CD14-positive monocyte (primary cell): ENCODE data around the gene CCDC66. TPM values are rescaled to one million over a fixed set of nuclear protein-coding genes. Genes with fewer than 3 reads are reported as not detected.

ENCODE experiments used
- DNase-seq, 3 donors: peaks; one replicate each; pipeline ENCODE4 v3.0.0-alpha.2; 2011 to 2022
- H2AFZ ChIP-seq: 2 replicates; pipeline ENCODE4 v1.6.0; 2012; ENCODE audit warnings: mild to moderate bottlenecking, low read depth, low read length, inconsistent platforms; ENCODE audit not compliant: insufficient read depth, poor library complexity, severe bottlenecking
- H3K27ac ChIP-seq, 2 donors: 1 replicate in 1 of 2; 2 replicates in 1 of 2; pipeline ENCODE4 v1.5.1; 2012 to 2013; ENCODE audit warnings: low read length in 2 of 2, control low read depth in 1 of 2, inconsistent platforms in 1 of 2, low read depth in 1 of 2, mild to moderate bottlenecking in 1 of 2
- H3K27me3 ChIP-seq, 2 donors: one replicate each; pipeline versions ENCODE4 v1.6.0 to v1.6.1; 2011 to 2013; ENCODE audit warnings: low read length in 2 of 2; ENCODE audit not compliant: control insufficient read depth in 2 of 2, insufficient read depth in 2 of 2
- H3K36me3 ChIP-seq, 2 donors: replicated peaks in 1 of 2; 1 replicate in 1 of 2; 2 replicates in 1 of 2; pipeline versions ENCODE4 v1.5.1 to v1.6.1; 2012 to 2013; ENCODE audit warnings: low read length in 2 of 2, control low read depth in 1 of 2, inconsistent platforms in 1 of 2, mild to moderate bottlenecking in 1 of 2; ENCODE audit not compliant: insufficient read depth in 2 of 2, control insufficient read depth in 1 of 2
- H3K4me1 ChIP-seq, 2 donors: 1 replicate in 1 of 2; 2 replicates in 1 of 2; pipeline versions ENCODE4 v1.5.1 to v1.6.1; 2012 to 2013; ENCODE audit warnings: low read length in 2 of 2, control low read depth in 1 of 2, inconsistent platforms in 1 of 2, mild to moderate bottlenecking in 1 of 2, moderate library complexity in 1 of 2; ENCODE audit not compliant: insufficient read depth in 2 of 2, control insufficient read depth in 1 of 2
- H3K4me2 ChIP-seq: replicated peaks from 2 replicates; pipeline ENCODE3; 2012; ENCODE audit warnings: low read length, moderate library complexity, mild to moderate bottlenecking; ENCODE audit not compliant: poor library complexity, severe bottlenecking; ENCODE audit errors: extremely low read depth
- H3K4me3 ChIP-seq, 3 experiments: fragments of 200-600 bp in 1 of 3; sonication (generic) in 1 of 3; replicated peaks in 1 of 3; 1 replicate in 2 of 3; 2 replicates in 1 of 3; pipeline ENCODE4 v1.5.1; 2011 to 2013; ENCODE audit warnings: low read length in 3 of 3, mild to moderate bottlenecking in 3 of 3, control low read depth in 2 of 3, low read depth in 2 of 3, inconsistent platforms in 1 of 3, moderate library complexity in 1 of 3
- H3K79me2 ChIP-seq: 2 replicates; pipeline ENCODE4 v1.6.0; 2012; ENCODE audit warnings: mild to moderate bottlenecking, control low read depth, inconsistent platforms, low read length, moderate library complexity; ENCODE audit not compliant: insufficient read depth
- H3K9ac ChIP-seq: 2 replicates; pipeline ENCODE4 v1.6.0; 2017; ENCODE audit warnings: low read length, mild to moderate bottlenecking; ENCODE audit not compliant: insufficient read depth, poor library complexity, severe bottlenecking
- H3K9me3 ChIP-seq, 2 donors: replicated peaks in 1 of 2; 1 replicate in 1 of 2; 2 replicates in 1 of 2; pipeline versions ENCODE4 v1.5.1 to v1.6.1; 2012 to 2013; ENCODE audit warnings: low read length in 2 of 2, control low read depth in 1 of 2; ENCODE audit not compliant: control insufficient read depth in 1 of 2, insufficient read depth in 1 of 2
- H4K20me1 ChIP-seq: 2 replicates; pipeline ENCODE4 v1.6.0; 2012; ENCODE audit warnings: mild to moderate bottlenecking, low read length, control low read depth, moderate library complexity; ENCODE audit not compliant: insufficient read depth
- H3K27ac Mint-ChIP-seq, 7 donors: one replicate each; pipeline ENCODE4 v1.8.0; 2020; ENCODE audit warnings: mild to moderate bottlenecking in 7 of 7, mixed read lengths in 7 of 7, moderate library complexity in 6 of 7, inconsistent platforms in 2 of 7
- H3K27me3 Mint-ChIP-seq, 3 donors: one replicate each; pipeline ENCODE4 v1.8.0; 2021 to 2022; ENCODE audit warnings: low read depth in 3 of 3, mild to moderate bottlenecking in 3 of 3, mixed read lengths in 3 of 3, moderate library complexity in 3 of 3, inconsistent platforms in 1 of 3
- H3K36me3 Mint-ChIP-seq, 2 donors: one replicate each; pipeline ENCODE4 v1.8.0; 2020; ENCODE audit warnings: mixed read lengths in 2 of 2, inconsistent platforms in 1 of 2, mild to moderate bottlenecking in 1 of 2
- H3K4me1 Mint-ChIP-seq: one replicate; pipeline ENCODE4 v1.8.0; 2020; ENCODE audit warnings: mild to moderate bottlenecking, mixed read lengths
- H3K4me3 Mint-ChIP-seq, 2 donors: one replicate each; pipeline ENCODE4 v1.8.0; 2020; ENCODE audit warnings: mild to moderate bottlenecking in 2 of 2, mixed read lengths in 2 of 2, moderate library complexity in 1 of 2
- H3K9me3 Mint-ChIP-seq, 7 donors: one replicate each; pipeline ENCODE4 v1.8.0; 2020 to 2022; ENCODE audit warnings: mixed read lengths in 7 of 7, mild to moderate bottlenecking in 6 of 7, moderate library complexity in 6 of 7, inconsistent platforms in 2 of 7
- WGBS: methylation state at CpG from one replicate; pipeline ENCODE4 v1.1.5; 2013; ENCODE audit warnings: missing lambda C conversion rate; ENCODE audit not compliant: insufficient coverage; 5-methylcytosine and 5-hydroxymethylcytosine counted together
- intact Hi-C, 2 donors: fragments of 100-400 bp; cut with micrococcal nuclease; formaldehyde crosslinking; loops; one replicate each; pipeline versions ENCODE4 v1.15.0 to v1.15.1; 2023
- polyA plus RNA-seq, 3 donors: library from polyadenylated mRNA; depleted of rRNA in 1 of 3; unstranded in 2 of 3; stranded (reverse) in 1 of 3; fragments of 300-500 nt in 2 of 3; fragments of >200 nt in 1 of 3; fragmentation: Illumina TruSeq in 2 of 3; gene quantifications; 1 replicate in 2 of 3; 2 replicates in 1 of 3; pipeline ENCODE4 v1.2.3, GENCODE V29; 2012 to 2021
- TF ChIP-seq, protein P1 (sequence below): fragments of 200-600 bp; IDR thresholded peaks from one replicate; pipeline ENCODE4 v1.8.0; 2022; ENCODE audit warnings: antibody characterized with exemption, mild to moderate bottlenecking

The CCDC66 gene
- polyA plus RNA-seq, 3 donors = 4.4 to 6.8 (median 4.7) TPM

DNA sequence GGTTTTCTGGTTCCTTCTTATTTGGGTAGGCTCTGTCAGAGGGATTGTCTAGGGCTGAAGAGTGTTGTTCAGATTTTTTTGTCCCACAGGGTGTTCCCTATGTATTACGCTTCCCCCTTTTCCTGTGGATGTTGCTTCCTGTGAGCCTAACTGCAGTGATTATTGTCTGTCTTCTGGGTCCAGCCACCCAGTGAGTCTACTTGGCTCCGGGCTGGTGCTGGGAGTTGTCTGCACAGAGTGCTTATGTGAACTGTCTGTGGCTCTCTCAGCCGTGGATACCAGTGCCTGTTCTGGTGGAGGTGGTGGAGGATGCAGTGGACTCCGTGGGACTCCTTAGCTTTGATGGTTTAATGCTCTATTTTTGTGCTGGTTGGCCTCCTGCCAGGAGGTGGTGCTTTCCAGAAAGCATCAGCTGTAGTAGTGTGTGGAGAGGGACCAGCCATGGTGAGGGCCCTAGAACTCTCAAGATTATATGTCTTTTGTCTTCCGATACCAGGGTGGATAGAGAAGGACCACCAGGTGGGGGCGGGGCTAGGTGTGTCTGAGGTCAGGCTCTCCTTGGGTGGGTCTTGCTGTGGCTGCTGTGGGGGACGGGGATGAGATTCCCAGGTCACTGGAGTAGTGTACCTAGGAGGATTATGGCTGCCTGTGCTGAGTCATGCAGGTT, 53.8 kb downstream of the CCDC66 start:
- 98% methylated on average over 6 of the region's 7 CpGs for WGBS
- Mint-ChIP-seq H3K4me3 (no peak overlapping the region), H3K9me3 (peaks cover 1 to 10% (median 4%) of the 10 kb centered on the region in 7 donors), H3K27ac (peak overlapping the region in 2 of 7 donors; percentile 43 to 66), H3K27me3 (no peaks in the 10 kb centered on the region), H3K4me1 (peaks cover 3% of the 10 kb centered on the region), H3K36me3 (peaks cover 70 to 77% of the 10 kb centered on the region in 2 donors)
- TF ChIP-seq, protein P1, sequence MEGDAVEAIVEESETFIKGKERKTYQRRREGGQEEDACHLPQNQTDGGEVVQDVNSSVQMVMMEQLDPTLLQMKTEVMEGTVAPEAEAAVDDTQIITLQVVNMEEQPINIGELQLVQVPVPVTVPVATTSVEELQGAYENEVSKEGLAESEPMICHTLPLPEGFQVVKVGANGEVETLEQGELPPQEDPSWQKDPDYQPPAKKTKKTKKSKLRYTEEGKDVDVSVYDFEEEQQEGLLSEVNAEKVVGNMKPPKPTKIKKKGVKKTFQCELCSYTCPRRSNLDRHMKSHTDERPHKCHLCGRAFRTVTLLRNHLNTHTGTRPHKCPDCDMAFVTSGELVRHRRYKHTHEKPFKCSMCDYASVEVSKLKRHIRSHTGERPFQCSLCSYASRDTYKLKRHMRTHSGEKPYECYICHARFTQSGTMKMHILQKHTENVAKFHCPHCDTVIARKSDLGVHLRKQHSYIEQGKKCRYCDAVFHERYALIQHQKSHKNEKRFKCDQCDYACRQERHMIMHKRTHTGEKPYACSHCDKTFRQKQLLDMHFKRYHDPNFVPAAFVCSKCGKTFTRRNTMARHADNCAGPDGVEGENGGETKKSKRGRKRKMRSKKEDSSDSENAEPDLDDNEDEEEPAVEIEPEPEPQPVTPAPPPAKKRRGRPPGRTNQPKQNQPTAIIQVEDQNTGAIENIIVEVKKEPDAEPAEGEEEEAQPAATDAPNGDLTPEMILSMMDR = no peak
- H3K4me1 ChIP-seq = no peaks in the 10 kb centered on the region
- H3K27me3 ChIP-seq = no peaks in the 10 kb centered on the region
- H4K20me1 ChIP-seq = no peaks in the 10 kb centered on the region
- H3K27ac ChIP-seq = no peak overlapping the region
- DNase-seq = no peak
- no peak overlapping the region for H3K9ac ChIP-seq
- peaks cover 5 to 75% of the 10 kb centered on the region in 2 donors for H3K36me3 ChIP-seq
- intact Hi-C loops = no loop called here
- peaks cover 0 to 8% of the 10 kb centered on the region in 2 donors for H3K9me3 ChIP-seq
- peaks cover 5% of the 10 kb centered on the region for H3K79me2 ChIP-seq
- no peak overlapping the region for H3K4me3 ChIP-seq
- H2AFZ ChIP-seq = no peak overlapping the region
- H3K4me2 ChIP-seq = no peak overlapping the region

DNA sequence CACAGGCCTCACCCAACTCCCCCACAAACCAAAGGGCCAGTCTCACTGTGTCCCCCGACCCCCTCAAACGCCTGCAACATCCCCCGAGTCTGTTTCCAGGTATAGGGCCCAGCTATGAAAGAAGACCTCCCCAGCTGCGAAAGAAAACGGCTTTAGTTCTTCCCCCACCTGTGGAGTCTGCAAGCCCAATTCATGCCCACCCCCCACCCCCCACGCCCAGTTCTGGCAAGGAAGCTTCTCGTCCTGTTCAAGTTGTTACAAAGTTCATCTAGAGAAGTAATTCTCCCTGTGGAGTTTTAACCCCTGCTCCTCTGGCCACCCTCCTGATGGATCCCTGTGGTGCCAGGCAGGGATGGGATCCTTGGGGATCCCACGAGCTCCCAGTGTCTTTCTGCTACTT, 54.4 kb downstream of the CCDC66 start:
- peaks cover under 1% of the 10 kb centered on the region for H3K79me2 ChIP-seq
- no peak overlapping the region for H3K9ac ChIP-seq
- Mint-ChIP-seq H3K4me1 (peaks cover 3% of the 10 kb centered on the region), H3K27ac (peak overlapping the region in 1 of 7 donors; percentile 74), H3K27me3 (no peaks in the 10 kb centered on the region), H3K9me3 (peaks cover 0 to 6% (median 2%) of the 10 kb centered on the region in 7 donors), H3K4me3 (no peak overlapping the region), H3K36me3 (peaks cover 71 to 77% of the 10 kb centered on the region in 2 donors)
- 95% methylated on average over 4 of the region's 8 CpGs for WGBS
- peaks cover 7 to 75% of the 10 kb centered on the region in 2 donors for H3K36me3 ChIP-seq
- H3K27me3 ChIP-seq = no peaks in the 10 kb centered on the region
- no peaks in the 10 kb centered on the region for H4K20me1 ChIP-seq
- TF ChIP-seq, protein P1 = no peak
- no peak overlapping the region for H3K27ac ChIP-seq
- H3K4me2 ChIP-seq = no peak overlapping the region
- no peak for DNase-seq
- no peak overlapping the region for H3K4me3 ChIP-seq
- intact Hi-C loops = no loop called here
- H3K4me1 ChIP-seq = no peaks in the 10 kb centered on the region
- peaks cover 0 to 2% of the 10 kb centered on the region in 2 donors for H3K9me3 ChIP-seq
- H2AFZ ChIP-seq = no peak overlapping the region
